GM12873 (cell line): Measurements from ENCODE around the gene SGTA.

ENCODE experiments used
- CTCF ChIP-seq: IDR thresholded peaks from 2 replicates; pipeline ENCODE4 v1.5.1; 2012; ENCODE audit warnings: low read depth, mild to moderate bottlenecking, moderate library complexity, low read length, control low read depth; ENCODE audit not compliant: insufficient read depth; ENCODE audit errors: missing control alignments

SGTA gene

DNA sequence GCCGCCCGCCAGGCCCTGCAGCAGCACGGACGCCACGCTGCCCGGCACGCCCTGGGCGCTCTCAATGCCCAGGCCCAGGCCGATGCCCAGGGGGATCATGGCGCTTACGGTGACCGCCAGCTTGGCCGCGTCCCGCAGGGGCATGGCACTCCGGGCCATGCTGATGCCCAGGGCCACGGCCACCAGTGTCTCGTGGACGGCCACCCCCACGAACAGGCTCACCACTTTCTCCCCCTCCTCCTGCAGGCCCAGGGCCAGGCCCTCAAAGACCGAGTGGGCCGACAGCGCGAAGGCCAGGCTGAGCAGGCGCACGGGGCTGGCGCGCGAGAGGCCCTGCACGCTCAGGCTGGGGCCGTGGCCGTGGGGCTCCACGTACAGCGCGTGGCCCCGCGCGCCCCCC is 50.2 kb downstream of the SGTA start:
- no peak for TF ChIP-seq CTCF

GRCh38 chr19:2732157-2732725 is 50.8 kb downstream of the SGTA start:
- TF ChIP-seq CTCF = no peak

- no peak for TF ChIP-seq CTCF
Measured at GRCh38 chr19:2731181-2731995, 51.7 kb downstream of the SGTA start.

DNA sequence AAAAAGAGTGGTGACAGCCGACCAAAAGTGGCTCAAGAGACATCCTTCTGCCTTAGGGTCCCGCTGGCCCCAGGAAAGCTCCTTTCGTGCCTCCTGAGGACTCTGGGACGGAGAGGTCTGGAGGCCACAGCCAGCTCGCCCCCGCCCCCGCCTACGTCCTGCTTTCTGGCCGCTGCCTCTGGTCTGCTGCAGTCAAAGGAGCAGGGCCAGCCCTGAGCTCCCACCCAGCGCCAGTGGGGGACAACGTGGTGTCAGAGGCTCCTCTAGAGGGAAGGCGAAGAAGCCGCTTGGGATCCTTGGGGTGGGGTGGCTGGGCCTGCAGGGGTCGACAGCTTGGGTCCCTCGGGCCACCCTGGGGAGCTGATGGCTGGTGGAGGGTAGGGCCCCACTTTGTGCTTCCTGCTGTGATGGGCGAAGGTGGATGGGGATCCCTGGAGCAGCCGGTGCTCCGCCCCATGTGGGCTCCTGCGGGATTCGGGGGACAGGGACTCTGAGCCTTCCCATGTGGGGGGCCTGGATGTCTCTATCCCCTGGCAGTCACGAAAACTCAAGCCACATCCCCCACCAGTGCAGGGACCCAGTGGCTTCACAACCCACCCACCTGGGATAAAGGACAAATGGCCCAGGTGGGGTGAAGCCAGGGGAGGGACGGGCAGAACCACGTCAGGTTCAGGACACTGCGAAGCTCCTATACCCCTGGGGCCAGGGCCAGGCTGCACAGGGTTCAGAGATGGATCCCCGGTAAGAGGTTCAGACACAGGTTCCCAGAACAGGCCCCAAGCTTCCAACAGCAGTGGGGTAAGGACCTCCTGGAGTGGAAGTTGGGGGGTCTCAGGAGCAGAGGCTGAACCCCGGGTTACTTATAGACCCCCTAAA is 52.9 kb downstream of the SGTA start:
- TF ChIP-seq CTCF = no peak

- no peak for TF ChIP-seq CTCF
Measured at GRCh38 chr19:2728783-2729387, 54.2 kb downstream of the SGTA start.

DNA sequence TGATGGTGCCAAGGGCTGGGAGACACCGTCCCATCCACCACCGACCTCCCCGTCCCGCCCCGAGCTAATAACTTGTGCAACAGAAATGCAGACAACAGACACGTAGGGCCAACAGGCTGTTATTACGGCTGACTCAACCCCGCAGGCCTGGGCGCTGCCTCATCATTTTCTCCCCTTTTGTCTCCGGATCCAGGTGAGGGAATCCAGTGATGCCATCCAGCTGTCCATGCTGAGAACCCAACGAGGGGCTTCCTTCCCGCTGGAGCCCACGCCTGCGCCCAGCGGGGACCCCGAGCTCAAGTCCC is 55.5 kb downstream of the SGTA start:
- no peak for TF ChIP-seq CTCF

DNA sequence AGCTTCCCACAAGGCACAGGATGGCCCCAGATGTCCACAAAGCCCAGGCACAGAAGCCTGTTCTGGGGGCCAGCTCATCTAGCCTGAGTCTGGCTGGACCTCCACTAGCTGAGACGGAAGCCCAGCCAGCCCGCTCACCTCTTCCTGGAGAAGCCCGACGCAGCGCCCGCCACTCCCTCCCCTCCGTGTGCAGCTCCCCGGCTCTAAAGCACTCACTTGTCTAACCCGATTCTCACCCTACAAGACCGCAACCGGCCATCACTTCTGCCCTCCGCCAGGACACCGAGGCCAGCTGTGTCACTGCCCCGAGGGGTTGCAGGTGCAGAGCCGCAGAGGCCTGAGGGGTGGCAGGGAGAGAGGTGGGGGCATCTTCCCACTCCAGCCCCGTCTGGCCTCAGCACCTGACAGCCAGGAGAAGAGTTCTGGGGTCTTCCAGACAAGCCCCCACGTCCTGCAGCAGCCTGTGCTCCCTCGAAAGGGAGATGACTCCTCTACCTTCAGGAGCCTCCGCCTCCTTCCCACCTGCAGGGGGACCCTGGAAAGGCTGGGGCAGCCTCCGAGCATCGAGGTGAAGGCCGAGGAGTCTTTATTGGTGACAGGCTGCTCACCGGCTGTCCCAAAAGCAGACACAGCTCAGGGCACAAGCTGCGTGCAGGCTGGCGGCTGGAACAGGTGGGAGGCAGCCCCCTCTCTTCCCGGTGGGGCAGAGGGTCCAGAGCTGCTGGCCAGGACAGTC is 56.0 kb downstream of the SGTA start:
- no peak for TF ChIP-seq CTCF
